Mucosa of descending colon (tissue), 3 donors: ENCODE results near the gene OAF. TPM values are rescaled to one million over a fixed set of nuclear protein-coding genes. Genes with fewer than 3 reads are reported as not detected.
A peak's percentile ranks its signal among the peaks of the same experiment; 100 is the strongest.

Source experiments
- ATAC-seq: fragments of 200-7000 bp; cut with Tn5 transposase; one replicate; pipeline ENCODE4 v1.9.1; 2020; ENCODE audit warnings: mild to moderate bottlenecking, moderate library complexity
- DNase-seq, 3 donors: peaks; one replicate each; pipeline ENCODE4 v3.0.0-alpha.2; 2020
- H3K36me3 ChIP-seq: fragments of 200-600 bp; one replicate; pipeline ENCODE4 v1.8.0; 2021; ENCODE audit warnings: low read depth, mild to moderate bottlenecking
- H3K4me1 ChIP-seq: fragments of 200-600 bp; one replicate; pipeline ENCODE4 v1.8.0; 2021; ENCODE audit warnings: low read depth, mild to moderate bottlenecking
- H3K4me3 ChIP-seq: fragments of 200-600 bp; one replicate; pipeline ENCODE4 v1.8.0; 2021; ENCODE audit warnings: mild to moderate bottlenecking
- H3K9me3 ChIP-seq: fragments of 200-600 bp; one replicate; pipeline ENCODE4 v1.8.0; 2021; ENCODE audit warnings: mild to moderate bottlenecking
- intact Hi-C, 2 donors: fragments of 100-400 bp; cut with DNase I in 1 of 2; cut with micrococcal nuclease in 1 of 2; formaldehyde crosslinking; loops; one replicate each; pipeline versions ENCODE4 v1.11.0 to v1.11.1; 2022; cut with DNase I, micrococcal nuclease
- total RNA-seq, 3 donors: library from RNA; stranded (reverse); fragmentation: NEBNext Ultra II Directional in 2 of 3; extraction: Animal tissue kit (Norgen Biotek cat#: 25700) in 2 of 3; gene quantifications; one replicate each; pipeline versions ENCODE4 v1.2.1 to v1.2.4, GENCODE V29; 2021 to 2023
- TF ChIP-seq, protein P1 (sequence below): fragments of 200-600 bp; IDR thresholded peaks from one replicate; pipeline ENCODE4 v1.8.0; 2022; ENCODE audit warnings: antibody characterized with exemption, mild to moderate bottlenecking
- donor health status: DM: no; HTN: no; CAD: no; lungs with moderate emphysema.
- donor health status: DM: no; HTN: no; CAD: no.
- donor health status: DM: no; HTN: yes; CAD: no.

The OAF gene
- total RNA-seq, 3 donors from 2014 or later, result 96.4 to 217 (median 133) TPM

DNA sequence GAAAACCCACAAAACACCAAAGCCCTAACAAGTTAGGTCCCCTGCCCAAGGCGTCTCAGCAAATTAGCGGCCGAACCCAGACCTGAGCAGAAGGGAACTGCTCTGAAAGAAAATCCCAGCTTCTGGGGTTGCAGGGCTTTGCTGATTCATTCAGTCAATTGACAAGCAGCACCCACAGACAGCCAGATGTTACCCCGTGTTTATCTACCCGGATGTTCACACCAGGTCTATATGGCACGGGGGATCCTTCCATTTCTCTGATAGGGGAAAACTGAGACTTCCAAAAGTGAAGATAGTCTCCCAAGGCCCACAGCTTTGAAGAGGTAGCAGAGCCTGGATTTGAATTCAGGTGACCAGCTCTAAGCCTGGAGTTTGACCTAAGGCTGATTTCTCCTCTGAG lies 14.0 kb upstream of the OAF start:
- peak in 1 of 3 donors; percentile 27 for DNase-seq
- intact Hi-C loops, result no loop called here
- TF ChIP-seq, protein P1, sequence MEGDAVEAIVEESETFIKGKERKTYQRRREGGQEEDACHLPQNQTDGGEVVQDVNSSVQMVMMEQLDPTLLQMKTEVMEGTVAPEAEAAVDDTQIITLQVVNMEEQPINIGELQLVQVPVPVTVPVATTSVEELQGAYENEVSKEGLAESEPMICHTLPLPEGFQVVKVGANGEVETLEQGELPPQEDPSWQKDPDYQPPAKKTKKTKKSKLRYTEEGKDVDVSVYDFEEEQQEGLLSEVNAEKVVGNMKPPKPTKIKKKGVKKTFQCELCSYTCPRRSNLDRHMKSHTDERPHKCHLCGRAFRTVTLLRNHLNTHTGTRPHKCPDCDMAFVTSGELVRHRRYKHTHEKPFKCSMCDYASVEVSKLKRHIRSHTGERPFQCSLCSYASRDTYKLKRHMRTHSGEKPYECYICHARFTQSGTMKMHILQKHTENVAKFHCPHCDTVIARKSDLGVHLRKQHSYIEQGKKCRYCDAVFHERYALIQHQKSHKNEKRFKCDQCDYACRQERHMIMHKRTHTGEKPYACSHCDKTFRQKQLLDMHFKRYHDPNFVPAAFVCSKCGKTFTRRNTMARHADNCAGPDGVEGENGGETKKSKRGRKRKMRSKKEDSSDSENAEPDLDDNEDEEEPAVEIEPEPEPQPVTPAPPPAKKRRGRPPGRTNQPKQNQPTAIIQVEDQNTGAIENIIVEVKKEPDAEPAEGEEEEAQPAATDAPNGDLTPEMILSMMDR, result no peak
- H3K9me3 ChIP-seq, result no peaks in the 10 kb centered on the region
- ATAC-seq, result no peak
- H3K36me3 ChIP-seq, result no peaks in the 10 kb centered on the region
- peaks cover 42% of the 10 kb centered on the region for H3K4me1 ChIP-seq
- no peak overlapping the region for H3K4me3 ChIP-seq

DNA sequence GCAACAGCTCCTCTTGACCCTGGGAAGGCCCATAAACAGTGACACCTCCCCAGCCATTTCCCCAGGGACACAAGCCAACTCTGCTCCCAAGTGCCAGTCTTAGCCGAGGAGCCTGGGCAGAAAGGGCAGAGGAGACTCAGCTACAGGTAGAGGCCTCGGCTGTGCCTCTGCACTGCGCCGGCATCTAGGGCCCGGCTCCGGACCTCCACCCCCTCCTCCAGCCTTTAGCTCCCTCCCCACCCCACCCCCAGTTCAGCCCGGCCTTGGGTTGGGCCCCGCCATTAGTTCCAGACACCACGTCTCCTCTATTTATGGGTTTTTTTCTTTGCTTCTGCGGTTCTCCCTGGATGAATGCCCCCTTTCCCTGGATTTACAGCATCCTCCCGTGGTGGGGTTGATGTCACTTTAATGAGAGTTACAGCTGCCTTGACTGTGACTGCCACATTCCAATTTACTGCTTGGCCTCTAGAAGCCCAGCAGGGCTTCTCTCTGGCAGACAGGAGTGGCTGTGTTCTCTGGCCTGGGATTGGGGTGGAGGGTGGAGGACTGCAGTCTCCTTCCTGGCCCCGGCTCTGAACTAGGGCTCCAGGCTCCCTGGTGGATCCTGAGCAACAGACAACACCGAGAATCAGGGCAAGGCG lies 13.5 kb upstream of the OAF start:
- DNase-seq, result peak in 2 of 3 donors; percentile 74 to 78
- peak; percentile 81 for ATAC-seq
- intact Hi-C loops, result no loop called here
- TF ChIP-seq, protein P1, result no peak
- Histone ChIP-seq H3K4me3 (no peak overlapping the region), H3K36me3 (no peaks in the 10 kb centered on the region), H3K9me3 (no peaks in the 10 kb centered on the region), H3K4me1 (peaks cover 42% of the 10 kb centered on the region)

DNA sequence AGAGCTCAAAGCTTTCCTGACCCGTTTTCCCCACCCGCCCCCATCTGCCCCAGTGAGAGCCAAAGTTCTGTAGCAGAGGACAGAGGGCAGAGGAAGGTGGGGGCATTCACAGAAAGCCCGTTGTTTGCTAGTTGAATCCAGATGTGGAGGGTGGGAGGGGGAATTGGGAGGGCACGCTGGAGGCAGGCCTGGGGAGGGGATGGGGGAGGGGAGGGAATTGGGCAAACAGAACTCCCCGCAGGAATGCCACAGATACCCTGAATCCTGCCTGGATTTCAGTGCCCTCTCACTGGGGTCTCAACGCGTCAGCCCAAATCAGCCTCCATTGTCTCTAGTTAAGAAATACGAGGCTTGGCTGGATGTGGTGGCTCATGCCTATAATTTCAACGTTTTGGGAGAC lies 12.9 kb upstream of the OAF start:
- intact Hi-C loops, result no loop called here
- no peaks in the 10 kb centered on the region for H3K9me3 ChIP-seq
- H3K36me3 ChIP-seq, result no peaks in the 10 kb centered on the region
- H3K4me1 ChIP-seq, result peaks cover 42% of the 10 kb centered on the region
- H3K4me3 ChIP-seq, result no peak overlapping the region
- ATAC-seq (no peak), DNase-seq (peak in 1 of 3 donors; percentile 26)
- TF ChIP-seq, protein P1, result no peak

DNA sequence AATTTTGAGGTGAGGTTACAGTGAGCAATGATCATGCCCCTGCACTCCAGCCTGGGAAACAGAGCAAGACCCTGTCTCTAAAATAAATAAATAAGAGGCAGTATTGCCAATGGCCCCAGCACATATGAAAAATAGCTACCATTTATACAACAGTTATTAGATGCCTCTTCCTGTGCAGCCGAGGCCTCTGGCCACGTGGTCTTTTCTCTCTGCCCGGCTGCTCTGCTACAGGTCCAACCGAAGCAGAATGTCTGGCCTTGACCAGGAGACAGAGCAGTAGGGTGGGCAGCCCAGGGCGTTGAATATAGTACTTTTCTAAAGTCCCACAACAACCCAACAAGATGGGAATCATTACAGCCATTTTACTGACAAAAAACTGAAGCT lies 12.4 kb upstream of the OAF start:
- Histone ChIP-seq H3K4me3 (no peak overlapping the region), H3K9me3 (no peaks in the 10 kb centered on the region), H3K36me3 (no peaks in the 10 kb centered on the region), H3K4me1 (peaks cover 40% of the 10 kb centered on the region)
- peak in 1 of 3 donors; percentile 20 for DNase-seq
- intact Hi-C loops, result no loop called here
- TF ChIP-seq, protein P1, result no peak
- ATAC-seq, result no peak

DNA sequence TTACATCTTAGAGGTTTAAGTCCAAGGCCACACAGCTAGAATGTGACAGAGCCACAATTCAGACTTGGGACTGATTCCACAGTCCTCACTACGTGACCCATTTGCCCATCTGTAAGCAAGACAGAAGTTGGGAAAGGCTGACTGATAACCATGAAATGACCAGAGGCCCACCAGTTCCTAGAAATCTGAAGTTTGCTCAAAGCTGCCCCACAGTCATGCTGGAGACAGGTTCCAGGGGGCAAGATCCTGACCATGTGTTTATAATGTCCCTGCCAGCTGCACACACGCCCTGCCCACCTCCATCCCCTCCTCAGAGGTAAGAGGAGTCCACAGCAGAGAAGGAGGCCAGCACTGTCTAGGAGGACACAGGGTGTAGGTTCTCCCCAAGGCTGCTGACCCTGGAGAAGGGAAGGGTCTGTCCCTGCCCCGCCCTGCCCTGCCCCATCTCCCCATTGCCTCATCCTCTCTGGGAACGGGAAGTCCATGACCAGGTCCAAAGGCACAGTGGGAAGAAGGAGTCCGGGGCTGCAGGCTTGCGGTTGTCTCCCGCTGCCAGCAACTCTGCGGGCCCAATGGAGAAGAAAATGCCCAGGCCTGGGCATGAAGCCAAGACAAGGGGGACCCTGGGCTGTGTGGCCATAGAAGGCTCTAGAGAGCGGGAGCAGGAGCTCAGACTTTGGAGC lies 11.9 kb upstream of the OAF start:
- Histone ChIP-seq H3K4me3 (no peak overlapping the region), H3K36me3 (no peaks in the 10 kb centered on the region), H3K9me3 (no peaks in the 10 kb centered on the region), H3K4me1 (peaks cover 39% of the 10 kb centered on the region)
- TF ChIP-seq, protein P1, result no peak
- ATAC-seq (peak; percentile 64), DNase-seq (peak in 2 of 3 donors; percentile 63 to 73)
- intact Hi-C loops, result no loop called here
